Astrocyte of the cerebellum (primary cell): ENCODE results near the gene GLI3.
"Not testable (repeated sequence)": the region's sequence is repeated elsewhere in the genome, so short reads cannot be mapped to it uniquely, and the experiment has no call there.

ENCODE experiments used
- DNase-seq: peaks from one replicate; pipeline ENCODE4 v3.0.0-alpha.2; 2011; ENCODE audit warnings: low read depth
- H3K4me3 ChIP-seq: 2 replicates; pipeline ENCODE4 v1.5.1; 2011; ENCODE audit warnings: mild to moderate bottlenecking, low read depth, low read length, moderate library complexity
- CTCF ChIP-seq: IDR thresholded peaks from 2 replicates; pipeline ENCODE4 v1.5.1; 2012; ENCODE audit warnings: low read length, low read depth, moderate library complexity, mild to moderate bottlenecking; ENCODE audit errors: missing control alignments
- in situ Hi-C: cut with HindIII; loops from 2 replicates; pipeline ENCODE4 v1.10.0; 2017; ENCODE audit warnings: low sequenced_read_pairs

The GLI3 gene

GRCh38 chr7:42210779-42211178 lies 26.2 kb downstream of the GLI3 start:
- TF ChIP-seq CTCF = no peak
- H3K4me3 ChIP-seq = no peak overlapping the region
- in situ Hi-C loops = no loop called here
- no peak for DNase-seq

GRCh38 chr7:42210333-42210732 lies 26.7 kb downstream of the GLI3 start:
- DNase-seq = no peak
- no peak overlapping the region for H3K4me3 ChIP-seq
- in situ Hi-C loops = no loop called here
- TF ChIP-seq CTCF = no peak

DNA sequence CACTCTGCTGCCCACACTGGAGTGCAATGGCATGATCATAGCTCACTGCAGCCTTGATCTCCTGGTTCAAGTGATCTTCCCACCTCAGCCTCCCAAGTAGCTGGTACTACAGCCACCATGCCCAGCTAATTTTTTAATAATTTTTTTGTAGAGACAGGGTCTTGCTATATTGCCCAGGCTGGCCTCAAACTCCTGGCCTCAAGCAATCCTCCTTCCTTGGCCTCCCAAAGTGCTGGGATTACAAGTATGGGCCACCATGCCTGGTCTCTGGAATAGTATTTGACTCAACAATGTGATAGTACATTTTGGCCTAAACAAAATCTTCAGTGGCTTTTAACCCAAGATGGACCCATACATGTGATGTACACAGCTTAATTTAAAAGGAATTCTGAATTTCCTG lies 27.9 kb downstream of the GLI3 start:
- DNase-seq, in situ Hi-C loops, H3K4me3 ChIP-seq: not testable (repeated sequence)

DNA sequence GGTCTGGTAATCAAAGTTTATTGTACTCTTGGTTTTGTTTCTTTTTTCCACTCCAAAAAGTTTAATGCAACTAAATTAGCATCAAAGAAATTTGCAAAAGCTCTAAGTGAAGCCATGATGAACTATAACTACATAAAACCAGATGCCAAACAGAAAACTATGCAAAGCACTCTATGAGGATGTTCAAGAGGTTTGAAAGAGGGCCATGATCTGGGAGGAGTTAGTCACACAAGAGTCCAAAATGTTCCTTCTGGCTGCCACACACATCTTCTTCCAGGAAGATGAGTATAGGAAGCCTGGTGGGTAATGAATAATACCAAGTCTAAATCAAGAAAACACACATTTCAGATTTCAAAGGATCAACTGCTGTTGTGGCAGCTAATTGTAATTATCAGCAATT lies 28.4 kb downstream of the GLI3 start:
- TF ChIP-seq CTCF = no peak
- H3K4me3 ChIP-seq = no peak overlapping the region
- in situ Hi-C loops = no loop called here
- DNase-seq = no peak

DNA sequence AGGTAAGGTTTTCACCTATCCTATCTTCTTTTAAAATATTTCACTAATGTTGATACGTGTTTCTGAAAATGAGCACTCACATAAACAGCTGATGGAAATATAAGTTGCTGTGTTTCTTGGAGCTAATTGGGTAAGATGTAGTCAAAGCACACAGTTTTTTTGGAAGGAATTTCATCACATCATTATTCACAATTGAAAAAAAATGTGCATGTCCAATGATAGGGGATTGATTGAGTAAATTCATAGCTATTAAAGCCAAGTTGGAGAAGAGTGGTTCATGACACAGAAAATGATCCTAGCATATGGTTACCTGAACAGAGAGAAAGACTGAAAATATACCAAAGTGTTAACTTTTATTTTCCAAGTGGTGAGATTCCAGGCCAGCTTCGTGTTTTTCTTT lies 29.6 kb downstream of the GLI3 start:
- DNase-seq = no peak
- H3K4me3 ChIP-seq = no peak overlapping the region
- in situ Hi-C loops = no loop called here
- TF ChIP-seq CTCF = no peak

DNA sequence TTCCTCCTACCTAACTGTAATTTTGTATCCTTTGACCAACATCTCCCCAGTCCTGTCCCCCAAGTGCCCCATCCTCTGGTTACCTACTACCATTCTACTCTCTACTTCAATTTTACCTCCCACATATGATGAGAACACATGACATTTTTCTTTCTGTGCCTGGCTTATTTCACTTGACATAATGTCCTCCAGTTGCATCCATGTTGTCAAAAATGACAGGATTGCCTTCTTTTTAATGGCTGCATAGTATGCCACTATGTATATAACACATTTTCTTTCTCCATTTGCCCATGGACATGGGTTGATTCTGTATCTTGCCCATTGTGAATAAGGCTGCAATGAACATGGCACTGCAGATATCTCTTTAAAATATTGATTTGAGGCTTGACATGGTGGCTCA lies 33.7 kb downstream of the GLI3 start:
- in situ Hi-C loops = no loop called here
- no peak for TF ChIP-seq CTCF
- DNase-seq = no peak
- H3K4me3 ChIP-seq = no peak overlapping the region

GRCh38 chr7:42202601-42203000 lies 34.4 kb downstream of the GLI3 start:
- in situ Hi-C loops = no loop called here
- no peak for TF ChIP-seq CTCF
- H3K4me3 ChIP-seq = no peak overlapping the region
- no peak for DNase-seq
